Suprapubic skin (tissue), 4 donors: ENCODE results near the gene NT5DC3. TPM values are rescaled to one million over a fixed set of nuclear protein-coding genes. Genes with fewer than 3 reads are reported as not detected.

Experiments used
- DNase-seq, 2 donors: peaks; one replicate each; pipeline ENCODE4 v3.0.0-alpha.2; 2019; ENCODE audit warnings: low spot score in 2 of 2
- H3K27ac ChIP-seq: fragments of 200-600 bp; sonication (generic); one replicate; pipeline ENCODE4 v1.5.1; 2019
- H3K27me3 ChIP-seq: fragments of 200-600 bp; sonication (generic); one replicate; pipeline ENCODE4 v1.5.1; 2019
- H3K36me3 ChIP-seq: fragments of 200-600 bp; sonication (generic); one replicate; pipeline ENCODE4 v1.5.1; 2019
- H3K4me1 ChIP-seq: fragments of 200-600 bp; sonication (generic); one replicate; pipeline ENCODE4 v1.5.1; 2019
- H3K4me3 ChIP-seq: fragments of 200-600 bp; sonication (generic); one replicate; pipeline ENCODE4 v1.5.1; 2019; ENCODE audit warnings: mild to moderate bottlenecking
- H3K9me3 ChIP-seq: fragments of 200-600 bp; sonication (generic); one replicate; pipeline ENCODE4 v1.5.1; 2019
- EP300 ChIP-seq: sonication (generic); formaldehyde crosslinking; IDR thresholded peaks from one replicate; pipeline ENCODE4 v1.6.1; 2017; ENCODE audit warnings: antibody characterized with exemption
- POLR2A ChIP-seq, 2 donors: fragments of 450-650 bp; IDR thresholded peaks; one replicate each; pipeline ENCODE4 v1.6.1; 2017; ENCODE audit warnings: antibody characterized with exemption in 2 of 2, mild to moderate bottlenecking in 2 of 2, moderate library complexity in 2 of 2
- POLR2AphosphoS5 ChIP-seq, 3 donors: sonication (generic); formaldehyde crosslinking; IDR thresholded peaks; one replicate each; pipeline ENCODE4 v1.6.1; 2017; ENCODE audit warnings: antibody characterized with exemption in 3 of 3
- WGBS: methylation state at CpG from one replicate; pipeline ENCODE4 v1.1.5; 2018; 5-methylcytosine and 5-hydroxymethylcytosine counted together
- total RNA-seq, 4 donors: library from RNA; depleted of rRNA; stranded (reverse); fragments of >200 nt; gene quantifications; one replicate each; pipeline ENCODE4 v1.1.0, GENCODE V29; 2016
- TF ChIP-seq, protein P1 (sequence below), 2 donors: fragments of 200-600 bp in 1 of 2; fragments of 450-650 bp in 1 of 2; sonication (generic) in 1 of 2; IDR thresholded peaks; one replicate each; pipeline ENCODE4 v1.5.1; 2016 to 2019; ENCODE audit warnings: antibody characterized with exemption in 2 of 2, mild to moderate bottlenecking in 1 of 2, moderate library complexity in 1 of 2

The NT5DC3 gene
- total RNA-seq, 4 donors from 2014 or later: 4.2 to 6.5 (median 5.0) TPM

DNA sequence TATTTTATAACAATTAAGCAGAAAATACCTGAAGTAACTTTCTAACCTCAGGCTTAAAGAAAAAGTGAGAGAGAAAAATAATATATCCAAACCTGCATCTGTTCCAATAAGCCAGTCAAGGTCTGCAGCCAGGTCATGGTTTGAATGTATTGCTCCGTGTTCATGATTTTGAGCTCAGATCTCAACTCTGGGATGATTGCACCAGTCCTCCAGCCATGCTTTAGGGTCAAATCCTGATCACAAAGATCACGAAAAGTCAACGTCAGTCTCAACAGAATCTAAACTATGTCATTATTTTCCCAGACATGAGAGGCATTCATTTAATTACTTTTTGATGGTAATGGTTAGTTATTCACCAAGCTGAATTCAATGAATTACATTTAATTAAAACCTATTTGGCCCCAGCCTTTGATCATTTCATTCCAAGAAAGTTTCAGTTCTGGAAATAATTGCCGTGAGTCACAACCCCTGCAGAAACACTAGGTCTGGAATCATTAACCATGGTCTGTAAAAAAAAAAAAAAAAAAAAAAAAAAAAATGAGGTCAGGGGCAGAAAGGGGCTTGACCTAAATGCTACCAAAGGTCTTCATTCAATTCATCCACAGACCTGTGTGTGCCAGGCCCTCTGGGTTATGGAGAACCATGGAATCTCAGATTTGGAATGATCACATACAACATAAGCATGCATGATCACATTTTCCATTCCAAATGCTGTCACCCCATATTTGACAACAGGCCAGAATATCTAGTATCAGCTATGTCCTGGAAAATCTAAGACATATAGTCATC is 55.6 kb downstream of the NT5DC3 start:
- H3K9me3 ChIP-seq: no peaks in the 10 kb centered on the region
- WGBS: 55% methylated on average over 4 of the region's 4 CpGs
- H3K27me3 ChIP-seq: no peaks in the 10 kb centered on the region

DNA sequence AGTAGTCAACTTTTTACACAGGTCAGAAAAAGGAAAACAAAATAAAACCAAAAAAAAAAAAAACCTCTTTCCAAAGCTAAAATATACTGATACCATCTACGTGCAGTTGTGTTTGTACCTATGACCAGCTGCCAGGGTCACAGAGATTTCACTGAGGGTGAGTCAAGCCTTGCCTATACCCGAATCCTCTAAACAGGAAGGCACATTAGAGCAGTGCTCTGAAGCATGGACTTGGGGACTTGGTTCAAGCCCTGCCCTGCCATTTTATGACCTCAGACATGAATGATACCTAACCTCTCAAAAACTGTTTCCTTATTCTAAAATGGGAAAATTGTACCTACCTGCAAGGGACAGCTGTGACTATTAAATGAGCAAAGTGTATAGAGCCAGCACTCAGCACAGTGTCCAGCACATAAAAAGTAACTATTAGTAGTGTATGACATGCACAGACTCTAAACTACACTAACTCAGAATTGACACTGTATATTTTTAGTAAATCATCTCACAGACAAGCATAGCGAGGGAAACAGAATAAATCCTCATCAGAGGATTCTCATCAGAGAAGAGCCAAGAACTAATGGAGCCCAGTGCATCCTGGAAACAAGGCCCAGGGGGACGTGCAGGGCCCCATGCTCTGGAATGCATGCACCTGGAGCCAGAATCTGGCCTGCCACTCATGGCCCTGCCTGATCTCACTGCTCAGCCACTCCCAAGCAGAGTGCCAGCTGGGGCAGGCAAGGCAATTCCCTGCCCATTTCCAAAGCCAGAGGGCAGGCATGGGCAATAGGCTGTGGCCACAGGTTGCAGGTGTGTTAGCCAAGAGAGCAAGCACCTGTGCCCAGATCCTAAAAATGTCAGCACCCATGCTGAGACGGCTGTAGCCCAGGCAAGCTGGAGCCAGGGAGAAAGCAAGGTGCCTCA is 57.0 kb downstream of the NT5DC3 start:
- Histone ChIP-seq H3K27me3 (no peaks in the 10 kb centered on the region), H3K27ac (no peak overlapping the region), H3K36me3 (peaks cover 17% of the 10 kb centered on the region), H3K9me3 (no peaks in the 10 kb centered on the region), H3K4me1 (no peaks in the 10 kb centered on the region), H3K4me3 (no peak overlapping the region)
- DNase-seq: no peak
- WGBS: 75% methylated on average over 5 of the region's 5 CpGs
- TF ChIP-seq EP300: no peak
- TF ChIP-seq, protein P1, sequence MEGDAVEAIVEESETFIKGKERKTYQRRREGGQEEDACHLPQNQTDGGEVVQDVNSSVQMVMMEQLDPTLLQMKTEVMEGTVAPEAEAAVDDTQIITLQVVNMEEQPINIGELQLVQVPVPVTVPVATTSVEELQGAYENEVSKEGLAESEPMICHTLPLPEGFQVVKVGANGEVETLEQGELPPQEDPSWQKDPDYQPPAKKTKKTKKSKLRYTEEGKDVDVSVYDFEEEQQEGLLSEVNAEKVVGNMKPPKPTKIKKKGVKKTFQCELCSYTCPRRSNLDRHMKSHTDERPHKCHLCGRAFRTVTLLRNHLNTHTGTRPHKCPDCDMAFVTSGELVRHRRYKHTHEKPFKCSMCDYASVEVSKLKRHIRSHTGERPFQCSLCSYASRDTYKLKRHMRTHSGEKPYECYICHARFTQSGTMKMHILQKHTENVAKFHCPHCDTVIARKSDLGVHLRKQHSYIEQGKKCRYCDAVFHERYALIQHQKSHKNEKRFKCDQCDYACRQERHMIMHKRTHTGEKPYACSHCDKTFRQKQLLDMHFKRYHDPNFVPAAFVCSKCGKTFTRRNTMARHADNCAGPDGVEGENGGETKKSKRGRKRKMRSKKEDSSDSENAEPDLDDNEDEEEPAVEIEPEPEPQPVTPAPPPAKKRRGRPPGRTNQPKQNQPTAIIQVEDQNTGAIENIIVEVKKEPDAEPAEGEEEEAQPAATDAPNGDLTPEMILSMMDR (IDR thresholded peaks at IDR 0.05): no peak
- no peak for TF ChIP-seq POLR2AphosphoS5 (IDR thresholded peaks at IDR 0.05)
- TF ChIP-seq POLR2A (IDR thresholded peaks at IDR 0.05): no peak

More for the DNA sequence above, 55.6 kb downstream of the NT5DC3 start:
- TF ChIP-seq POLR2A (IDR thresholded peaks at IDR 0.05) (no peak), POLR2AphosphoS5 (IDR thresholded peaks at IDR 0.05) (no peak), EP300 (no peak)
- TF ChIP-seq, protein P1 (IDR thresholded peaks at IDR 0.05): no peak
- H3K4me3 ChIP-seq: no peak overlapping the region
- peaks cover 5% of the 10 kb centered on the region for H3K36me3 ChIP-seq
- H3K27ac ChIP-seq: no peak overlapping the region
- H3K4me1 ChIP-seq: no peaks in the 10 kb centered on the region
- no peak for DNase-seq

DNA sequence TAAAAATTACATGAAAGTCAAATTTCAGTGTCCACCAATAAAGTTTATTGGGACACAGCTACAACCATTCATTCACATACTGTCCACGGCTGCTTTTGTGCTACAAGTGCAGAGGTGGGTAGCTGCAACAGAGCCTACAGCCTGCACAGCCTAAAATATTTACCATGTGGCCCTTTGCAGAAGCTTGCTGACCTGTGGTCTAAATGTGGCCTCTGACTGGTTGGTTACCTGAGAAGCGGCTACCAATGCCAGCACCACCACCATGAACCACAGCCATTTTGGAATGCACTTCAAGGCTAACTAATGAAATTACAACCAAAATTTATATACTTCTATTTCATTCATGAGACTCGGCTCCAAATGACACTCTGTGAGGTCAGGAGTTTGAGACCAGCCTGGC is 58.6 kb downstream of the NT5DC3 start:
- Histone ChIP-seq H3K27ac (no peak overlapping the region), H3K27me3 (no peaks in the 10 kb centered on the region), H3K9me3 (no peaks in the 10 kb centered on the region), H3K36me3 (peaks cover 32% of the 10 kb centered on the region), H3K4me1 (no peaks in the 10 kb centered on the region), H3K4me3 (no peak overlapping the region)
- TF ChIP-seq POLR2A (IDR thresholded peaks at IDR 0.05) (no peak), POLR2AphosphoS5 (IDR thresholded peaks at IDR 0.05) (no peak), EP300 (no peak)
- TF ChIP-seq, protein P1 (IDR thresholded peaks at IDR 0.05): no peak
- no peak for DNase-seq
- 94% methylated on average over 3 of the region's 3 CpGs for WGBS

DNA sequence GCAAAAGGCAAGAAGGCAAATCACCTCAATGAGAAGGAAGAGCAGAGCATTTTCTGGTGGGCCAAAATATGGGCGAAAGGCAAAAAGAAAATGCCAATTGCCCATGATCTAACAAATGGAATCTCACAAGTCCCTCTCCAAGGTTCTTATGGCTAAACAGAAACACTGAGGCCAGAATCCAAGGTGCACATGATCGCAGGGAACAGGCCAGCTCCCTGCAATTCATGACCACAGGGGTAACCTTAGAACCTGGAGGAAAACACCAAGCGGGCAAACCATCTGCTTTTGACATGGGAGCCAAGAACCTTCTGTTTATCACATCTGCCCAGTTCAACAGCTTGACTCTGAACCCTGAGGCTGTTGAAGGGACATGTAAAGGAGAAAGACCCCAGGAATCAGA is 60.0 kb downstream of the NT5DC3 start:
- Histone ChIP-seq H3K4me1 (no peaks in the 10 kb centered on the region), H3K27ac (no peak overlapping the region), H3K36me3 (peaks cover 39% of the 10 kb centered on the region), H3K9me3 (no peaks in the 10 kb centered on the region), H3K4me3 (no peak overlapping the region), H3K27me3 (no peaks in the 10 kb centered on the region)
- TF ChIP-seq POLR2A (IDR thresholded peaks at IDR 0.05): no peak
- no peak for TF ChIP-seq EP300
- TF ChIP-seq POLR2AphosphoS5 (IDR thresholded peaks at IDR 0.05): no peak
- TF ChIP-seq, protein P1 (IDR thresholded peaks at IDR 0.05): no peak
- no peak for DNase-seq
- WGBS: 100% methylated on average over 3 of the region's 3 CpGs

DNA sequence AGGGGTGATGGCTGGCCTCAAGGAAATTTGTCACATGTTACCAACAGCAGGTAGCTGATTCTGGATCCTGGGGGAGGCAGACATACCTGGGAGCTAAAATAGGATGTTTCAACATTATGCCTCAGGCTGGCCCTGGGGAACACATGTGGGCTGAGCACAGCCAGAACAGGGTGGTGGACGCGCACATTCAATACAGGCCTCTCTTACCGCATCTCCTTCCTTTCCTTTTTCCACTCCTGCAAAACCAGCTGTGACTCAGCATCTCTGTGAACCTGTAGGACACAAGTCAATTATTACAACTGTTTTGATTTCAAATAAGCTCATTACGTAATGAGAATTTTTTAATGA is 61.0 kb downstream of the NT5DC3 start:
- Histone ChIP-seq H3K4me1 (no peaks in the 10 kb centered on the region), H3K27me3 (no peaks in the 10 kb centered on the region), H3K36me3 (peaks cover 41% of the 10 kb centered on the region), H3K9me3 (no peaks in the 10 kb centered on the region), H3K27ac (no peak overlapping the region), H3K4me3 (no peak overlapping the region)
- no peak for DNase-seq
- TF ChIP-seq EP300 (no peak), POLR2AphosphoS5 (IDR thresholded peaks at IDR 0.05) (no peak), POLR2A (IDR thresholded peaks at IDR 0.05) (no peak)
- TF ChIP-seq, protein P1 (IDR thresholded peaks at IDR 0.05): no peak
- WGBS: 91% methylated on average over 4 of the region's 4 CpGs
